HepG2 (cell line): ENCODE results near the gene EHBP1. TPM values are rescaled to one million over a fixed set of nuclear protein-coding genes. Genes with fewer than 3 reads are reported as not detected.

ENCODE experiments used
- ATAC-seq: fragments of 200-7000 bp; cut with Tn5 transposase; 3 replicates; pipeline ENCODE4 v1.9.1; 2020; ENCODE audit warnings: mild to moderate bottlenecking, moderate library complexity
- BruUV-seq: library from RNA; stranded (reverse); fragments of 400-500 nt; replicated peaks from 2 replicates; lab custom pipeline; 2021; lab: Mats Ljungman, UMichigan
- CTCF ChIA-PET: fragments of 300-600 bp; formaldehyde crosslinking; extraction: SDS; loops from one replicate; lab custom pipeline; 2021; ENCODE audit warnings: low total read pairs, inconsistent platforms, low intra/inter-chr PET ratio; lab: Yijun Ruan, JAX
- POLR2A ChIA-PET: fragments of 350-600 bp; sonication (Branson Sonifier 250); formaldehyde crosslinking; loops from one replicate; lab custom pipeline; 2020; ENCODE audit warnings: antibody characterized with exemption, inconsistent platforms; lab: Yijun Ruan, JAX
- DNase-seq: peaks from one replicate; pipeline ENCODE4 v3.0.0-alpha.2; 2015; ENCODE audit warnings: low spot score
- FAIRE-seq: peaks from 3 replicates; lab custom pipeline; 2011; peaks lifted over from hg19 to GRCh38; lab: Jason Lieb, UNC
- H2AFZ ChIP-seq: one replicate; pipeline ENCODE4 v1.6.1; 2011; ENCODE audit warnings: low read length, inconsistent platforms
- H3K27ac ChIP-seq: fragments of 300-600 bp; 3 replicates; pipeline ENCODE4 v1.8.0; 2011; ENCODE audit warnings: mixed run types, mild to moderate bottlenecking, mixed read lengths, low read length, inconsistent platforms; ENCODE audit not compliant: insufficient read depth; ENCODE audit errors: extremely low read length
- H3K27me3 ChIP-seq, 2 experiments: fragments of 200-600 bp in 1 of 2; 2 replicates in 1 of 2; 3 replicates in 1 of 2; pipeline versions ENCODE4 v1.6.0 to v1.8.0; 2011; ENCODE audit warnings: low read length in 2 of 2, mild to moderate bottlenecking in 2 of 2, moderate library complexity in 2 of 2, inconsistent platforms in 1 of 2; ENCODE audit not compliant: insufficient read depth in 2 of 2, control insufficient read depth in 1 of 2
- H3K36me3 ChIP-seq, 2 experiments: fragments of 200-600 bp in 1 of 2; replicated peaks in 1 of 2; 2 replicates in 1 of 2; 3 replicates in 1 of 2; pipeline versions ENCODE4 v1.5.1 to v1.8.0; 2011; ENCODE audit warnings: low read length in 2 of 2, inconsistent platforms in 1 of 2; ENCODE audit not compliant: insufficient read depth in 2 of 2, control insufficient read depth in 1 of 2
- H3K4me1 ChIP-seq: 2 replicates; pipeline ENCODE4 v1.5.1; 2012; ENCODE audit warnings: low read length, inconsistent platforms; ENCODE audit not compliant: insufficient read depth
- H3K4me2 ChIP-seq: 2 replicates; pipeline ENCODE4 v1.6.0; 2011; ENCODE audit warnings: low read depth, low read length, inconsistent platforms
- H3K4me3 ChIP-seq, 3 experiments: fragments of 200-600 bp in 1 of 3; sonication (generic), shearing (Covaris generic) in 1 of 3; replicated peaks in 1 of 3; 2 replicates each; pipeline ENCODE4 v1.5.1; 2011 to 2016; ENCODE audit warnings: low read length in 3 of 3, inconsistent platforms in 2 of 3, low read depth in 2 of 3, mild to moderate bottlenecking in 2 of 3, control low read depth in 1 of 3, mixed read lengths in 1 of 3; ENCODE audit not compliant: insufficient read depth in 1 of 3
- H3K79me2 ChIP-seq: one replicate; pipeline ENCODE4 v1.6.1; 2011; ENCODE audit warnings: low read length, inconsistent platforms; ENCODE audit not compliant: insufficient read depth
- H3K9ac ChIP-seq: 2 replicates; pipeline ENCODE4 v1.6.0; 2011; ENCODE audit warnings: mild to moderate bottlenecking, low read depth, low read length, inconsistent platforms; ENCODE audit not compliant: insufficient read depth
- H3K9me3 ChIP-seq: 2 replicates; pipeline ENCODE4 v1.5.1; 2012; ENCODE audit warnings: mild to moderate bottlenecking, low read length
- H4K20me1 ChIP-seq: 2 replicates; pipeline ENCODE4 v1.6.0; 2011; ENCODE audit warnings: inconsistent platforms, mild to moderate bottlenecking, low read length, moderate library complexity; ENCODE audit not compliant: insufficient read depth
- AKNA ChIP-seq: sonication (generic); formaldehyde crosslinking; IDR thresholded peaks from 2 replicates; pipeline ENCODE4 v1.4.0; 2020; ENCODE audit warnings: missing genetic modification reagents, borderline replicate concordance
- MYC ChIP-seq: sonication (generic); formaldehyde crosslinking; IDR thresholded peaks from 2 replicates; pipeline ENCODE4 v1.9.0; 2021; ENCODE audit warnings: missing genetic modification reagents, borderline replicate concordance
- POLR2AphosphoS5 ChIP-seq: IDR thresholded peaks from 2 replicates; pipeline ENCODE4 v1.6.1; 2012; ENCODE audit warnings: low read depth, low read length
- ZNF362 ChIP-seq: sonication (generic); formaldehyde crosslinking; IDR thresholded peaks from 2 replicates; pipeline ENCODE4 v1.4.0; 2020; ENCODE audit warnings: missing genetic modification reagents, mild to moderate bottlenecking, borderline replicate concordance
- ZNF446 ChIP-seq: sonication (generic); formaldehyde crosslinking; IDR thresholded peaks from 2 replicates; pipeline ENCODE4 v1.5.0; 2020; ENCODE audit warnings: mild to moderate bottlenecking, missing genetic modification reagents
- ZNF501 ChIP-seq: sonication (generic); formaldehyde crosslinking; IDR thresholded peaks from 2 replicates; pipeline ENCODE4 v1.5.1; 2020; ENCODE audit warnings: mild to moderate bottlenecking, moderate library complexity, missing genetic modification reagents
- WGBS: methylation state at CpG from one replicate; pipeline ENCODE4 v1.1.6; 2017; ENCODE audit warnings: low lambda C conversion rate; 5-methylcytosine and 5-hydroxymethylcytosine counted together
- in situ Hi-C: cut with HindIII; loops from 2 replicates; pipeline ENCODE4 v1.10.0; 2017; ENCODE audit warnings: low pct_unique_long_range_greater_than_20kb; ENCODE audit not compliant: extremely low pct_ligation_motif_present
- intact Hi-C: fragments of 100-400 bp; cut with micrococcal nuclease; formaldehyde crosslinking; loops from one replicate; pipeline ENCODE4 v1.10.0; 2022; ENCODE audit not compliant: unreplicated experiment
- polyA plus RNA-seq, 8 experiments: library from polyadenylated mRNA; depleted of rRNA in 3 of 8; stranded (reverse) in 7 of 8; unstranded in 1 of 8; fragments of >200 nt; fragmentation: Illumina TruSeq in 4 of 8; extraction: Trizol in 4 of 8; gene quantifications; 2 replicates each; pipeline versions ENCODE4 v1.2.1 to v1.2.3, GENCODE V29; 2011 to 2016; ENCODE audit warnings: low read depth in 4 of 8, missing spikeins in 1 of 8, mixed read lengths in 1 of 8; ENCODE audit not compliant: insufficient read depth in 1 of 8
- total RNA-seq, 5 experiments: library from RNA; depleted of rRNA; stranded (reverse); fragments of >200 nt; fragmentation: Illumina TruSeq; extraction: Trizol; gene quantifications; 2 replicates each; pipeline ENCODE4 v1.2.3, GENCODE V29; 2016; ENCODE audit warnings: low read depth in 1 of 5
- TF ChIP-seq, protein P1 (sequence below): IDR thresholded peaks from 2 replicates; pipeline ENCODE4 v1.6.1; 2016

The EHBP1 gene
- total and polyA plus RNA-seq, 2 of the 13 experiments (the other 11 are each of a cell fraction or from before 2014, with no cell fraction given): 93.5 to 146 TPM

DNA sequence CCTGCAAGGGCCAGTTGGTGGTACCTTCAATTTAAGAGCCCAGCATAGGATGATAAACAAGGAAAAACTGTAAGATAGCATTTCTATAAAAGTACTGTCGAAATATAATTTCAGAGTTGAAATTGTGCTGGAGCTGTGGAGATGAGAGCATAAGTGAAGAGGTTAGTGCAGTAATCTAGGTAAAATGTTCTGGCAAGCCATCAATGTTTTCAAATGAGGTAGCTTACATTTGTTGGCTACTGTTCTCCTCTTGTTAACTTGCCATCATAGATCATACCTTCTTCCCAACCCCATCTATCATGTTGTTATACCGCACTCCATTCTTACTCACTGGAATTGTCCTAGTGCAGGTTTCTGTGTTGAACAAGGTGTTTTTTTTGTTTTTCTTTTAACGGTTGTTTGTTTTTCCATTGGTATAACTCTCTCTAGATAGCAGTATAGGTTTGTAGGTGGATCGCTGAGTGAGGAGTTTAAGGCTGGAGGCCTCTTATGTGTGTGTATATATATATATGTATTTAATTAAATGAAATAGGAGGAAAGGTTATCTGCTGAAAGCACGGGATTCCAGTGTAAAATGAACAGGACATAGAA is 40.5 kb downstream of the EHBP1 start:
- H3K4me2 ChIP-seq: no peak overlapping the region; the same call in 1 of the 2 replicates
- H3K27ac ChIP-seq: peak overlapping the region; percentile 32
- intact Hi-C loops: no loop called here
- H3K36me3 ChIP-seq: peaks cover 6 to 20% of the 10 kb centered on the region in 2 experiments
- H3K9me3 ChIP-seq: no peaks in the 10 kb centered on the region
- no peak overlapping the region for H2AFZ ChIP-seq
- no TSS peak for BruUV-seq
- no peaks in the 10 kb centered on the region for H3K27me3 ChIP-seq
- TF ChIP-seq POLR2AphosphoS5 (0 out of 2 replicates have a peak, but pooled peaks have one; percentile 20), MYC (no peak)
- TF ChIP-seq, protein P1, sequence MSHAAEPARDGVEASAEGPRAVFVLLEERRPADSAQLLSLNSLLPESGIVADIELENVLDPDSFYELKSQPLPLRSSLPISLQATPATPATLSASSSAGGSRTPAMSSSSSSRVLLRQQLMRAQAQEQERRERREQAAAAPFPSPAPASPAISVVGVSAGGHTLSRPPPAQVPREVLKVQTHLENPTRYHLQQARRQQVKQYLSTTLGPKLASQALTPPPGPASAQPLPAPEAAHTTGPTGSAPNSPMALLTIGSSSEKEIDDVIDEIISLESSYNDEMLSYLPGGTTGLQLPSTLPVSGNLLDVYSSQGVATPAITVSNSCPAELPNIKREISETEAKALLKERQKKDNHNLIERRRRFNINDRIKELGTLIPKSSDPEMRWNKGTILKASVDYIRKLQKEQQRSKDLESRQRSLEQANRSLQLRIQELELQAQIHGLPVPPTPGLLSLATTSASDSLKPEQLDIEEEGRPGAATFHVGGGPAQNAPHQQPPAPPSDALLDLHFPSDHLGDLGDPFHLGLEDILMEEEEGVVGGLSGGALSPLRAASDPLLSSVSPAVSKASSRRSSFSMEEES (CRISPR knock-in tag): no peak
- no peak for ATAC-seq
- ChIA-PET POLR2A (interaction anchor here (0.9 to 1.5 kb wide), 3 partner anchors 8 to 176 kb away, joined by 3 read pairs; no protein-coding TSS in a partner anchor), CTCF (no interaction called here)
- no peak for FAIRE-seq
- H4K20me1 ChIP-seq: peaks cover 74% of the 10 kb centered on the region
- no peak overlapping the region for H3K9ac ChIP-seq
- H3K4me3 ChIP-seq: no peak overlapping the region
- peaks cover 93% of the 10 kb centered on the region for H3K79me2 ChIP-seq
- DNase-seq: no peak
- in situ Hi-C loops: no loop called here
- 93% methylated on average over 5 of the region's 5 CpGs for WGBS
- peaks cover 67% of the 10 kb centered on the region for H3K4me1 ChIP-seq

DNA sequence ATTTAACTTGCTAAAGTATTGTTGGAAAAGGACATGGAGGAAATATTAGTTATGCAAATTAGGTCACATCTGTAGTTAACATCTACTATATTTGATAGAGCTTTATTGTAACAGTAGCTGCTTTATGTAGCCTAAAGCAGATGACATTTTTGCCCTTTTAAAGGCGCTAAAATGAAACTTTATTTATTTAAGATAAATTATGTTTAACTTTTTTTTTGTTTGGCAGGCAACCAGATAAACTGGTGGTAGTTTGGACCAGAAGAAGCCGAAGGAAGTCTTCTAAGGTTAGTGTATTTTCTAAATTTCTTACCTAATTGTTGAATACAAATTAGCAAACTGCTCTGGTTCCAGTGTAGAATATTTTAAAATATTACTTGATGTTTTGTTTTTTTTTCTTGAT is 41.7 kb downstream of the EHBP1 start:
- TF ChIP-seq ZNF446 (CRISPR knock-in tag) (no peak), AKNA (no peak), ZNF501 (CRISPR knock-in tag) (no peak), ZNF362 (CRISPR knock-in tag) (no peak)
- FAIRE-seq: no peak
- peaks cover 55% of the 10 kb centered on the region for H3K4me1 ChIP-seq
- no peak overlapping the region for H3K4me3 ChIP-seq
- peaks cover 6 to 20% of the 10 kb centered on the region in 2 experiments for H3K36me3 ChIP-seq
- no peak for ATAC-seq
- no peak overlapping the region for H2AFZ ChIP-seq
- 86% methylated on average over 2 of the region's 2 CpGs for WGBS
- POLR2A ChIA-PET: no interaction called here
- in situ Hi-C loops: no loop called here
- peaks cover 91% of the 10 kb centered on the region for H3K79me2 ChIP-seq
- no peak overlapping the region for H3K9ac ChIP-seq
- CTCF ChIA-PET: no interaction called here
- peaks cover 62% of the 10 kb centered on the region for H4K20me1 ChIP-seq
- no peak overlapping the region for H3K4me2 ChIP-seq
- intact Hi-C loops: no loop called here
- no peak for DNase-seq
- no peak overlapping the region for H3K27ac ChIP-seq
- no peaks in the 10 kb centered on the region for H3K9me3 ChIP-seq
- BruUV-seq: no TSS peak
- no peaks in the 10 kb centered on the region for H3K27me3 ChIP-seq
